HEK293T (cell line): ENCODE results near the gene IGF1.

Experiments used
- CTCF ChIA-PET: fragments of 350-600 bp; formaldehyde crosslinking; extraction: SDS; loops from one replicate; lab custom pipeline; 2021; ENCODE audit warnings: antibody characterized with exemption, inconsistent platforms; lab: Yijun Ruan, JAX
- POLR2A ChIA-PET: fragments of 350-600 bp; formaldehyde crosslinking; extraction: SDS; loops from one replicate; lab custom pipeline; 2020; ENCODE audit warnings: antibody characterized with exemption, inconsistent platforms; lab: Yijun Ruan, JAX
- DNase-seq: peaks from one replicate; pipeline ENCODE4 v3.0.0; 2012; ENCODE audit warnings: mixed read lengths; ENCODE audit errors: extremely low spot score
- ARNT ChIP-seq: fragments of 450-650 bp; IDR thresholded peaks from 2 replicates; pipeline ENCODE4 v1.6.1; 2017; ENCODE audit warnings: mild to moderate bottlenecking
- BHLHE40 ChIP-seq: fragments of 450-650 bp; IDR thresholded peaks from 2 replicates; pipeline ENCODE4 v1.6.1; 2016; ENCODE audit warnings: mild to moderate bottlenecking, moderate library complexity, borderline replicate concordance
- CTBP1 ChIP-seq: fragments of 450-650 bp; IDR thresholded peaks from 2 replicates; pipeline ENCODE4 v1.6.1; 2016; ENCODE audit warnings: borderline replicate concordance
- ELF4 ChIP-seq: fragments of 450-650 bp; IDR thresholded peaks from 2 replicates; pipeline ENCODE4 v1.6.1; 2017; ENCODE audit warnings: antibody characterized with exemption
- FOXA1 ChIP-seq: fragments of 450-650 bp; IDR thresholded peaks from 2 replicates; pipeline ENCODE4 v1.6.1; 2016; ENCODE audit warnings: mild to moderate bottlenecking
- FOXK2 ChIP-seq: fragments of 450-650 bp; IDR thresholded peaks from 2 replicates; pipeline ENCODE4 v1.6.1; 2016; ENCODE audit warnings: mild to moderate bottlenecking
- FOXM1 ChIP-seq: fragments of 450-650 bp; IDR thresholded peaks from 2 replicates; pipeline ENCODE4 v1.6.1; 2017; ENCODE audit warnings: mild to moderate bottlenecking, borderline replicate concordance
- HDGF ChIP-seq: fragments of 450-650 bp; IDR thresholded peaks from 2 replicates; pipeline ENCODE4 v1.6.1; 2017; ENCODE audit warnings: antibody characterized with exemption, borderline replicate concordance
- L3MBTL2 ChIP-seq: fragments of 450-650 bp; conservative IDR thresholded peaks from 2 replicates; pipeline ENCODE4 v1.6.1; 2016; ENCODE audit warnings: mild to moderate bottlenecking
- LEF1 ChIP-seq: fragments of 450-650 bp; IDR thresholded peaks from 2 replicates; pipeline ENCODE4 v1.6.1; 2017; ENCODE audit warnings: mild to moderate bottlenecking, borderline replicate concordance
- NFRKB ChIP-seq: fragments of 450-650 bp; IDR thresholded peaks from 2 replicates; pipeline ENCODE4 v1.6.1; 2016; ENCODE audit warnings: mild to moderate bottlenecking, moderate library complexity
- PKNOX1 ChIP-seq: fragments of 450-650 bp; IDR thresholded peaks from 2 replicates; pipeline ENCODE4 v1.6.1; 2016
- SP1 ChIP-seq: fragments of 450-650 bp; IDR thresholded peaks from 2 replicates; pipeline ENCODE4 v1.6.1; 2017
- SUZ12 ChIP-seq: fragments of 450-650 bp; IDR thresholded peaks from 2 replicates; pipeline ENCODE4 v1.6.1; 2016; ENCODE audit warnings: mild to moderate bottlenecking
- TARDBP ChIP-seq: fragments of 450-650 bp; IDR thresholded peaks from 2 replicates; pipeline ENCODE4 v1.6.1; 2016
- ZNF384 ChIP-seq: fragments of 450-650 bp; IDR thresholded peaks from 2 replicates; pipeline ENCODE4 v1.6.1; 2016

IGF1 gene

GRCh38 chr12:102518871-102519270 lies 38.5 kb upstream of the IGF1 start:
- POLR2A ChIA-PET: no interaction called here
- no peak for DNase-seq
- CTCF ChIA-PET: interaction anchor here (0.6 kb wide), 1 partner anchor 1567 kb away, joined by 3 read pairs; no protein-coding TSS in a partner anchor
- no peak for TF ChIP-seq CTBP1
- TF ChIP-seq BHLHE40: no peak

GRCh38 chr12:102514696-102515095 lies 34.3 kb upstream of the IGF1 start:
- CTCF ChIA-PET: no interaction called here
- TF ChIP-seq LEF1 (no peak), ELF4 (no peak), ZNF384 (no peak), TARDBP (no peak), PKNOX1 (no peak), HDGF (no peak), SP1 (no peak), FOXM1 (no peak), NFRKB (no peak), FOXA1 (no peak), CTBP1 (no peak), SUZ12 (no peak), BHLHE40 (no peak), L3MBTL2 (no peak), ARNT (no peak), FOXK2 (no peak)
- POLR2A ChIA-PET: no interaction called here
- no peak for DNase-seq

- DNase-seq: no peak
- POLR2A ChIA-PET: no interaction called here
- TF ChIP-seq TARDBP (no peak), FOXA1 (no peak), LEF1 (no peak), SUZ12 (no peak), ZNF384 (no peak), NFRKB (no peak), HDGF (no peak), ELF4 (no peak), BHLHE40 (no peak), PKNOX1 (no peak), SP1 (no peak), ARNT (no peak), FOXM1 (no peak)
- CTCF ChIA-PET: no interaction called here
Observed at GRCh38 chr12:102513739-102514138, 33.4 kb upstream of the IGF1 start.

GRCh38 chr12:102513272-102513671 lies 32.9 kb upstream of the IGF1 start:
- TF ChIP-seq SP1: no peak
- no peak for TF ChIP-seq BHLHE40
- TF ChIP-seq ARNT: no peak
- TF ChIP-seq TARDBP: no peak
- TF ChIP-seq FOXM1: no peak
- no peak for TF ChIP-seq ELF4
- no peak for TF ChIP-seq LEF1
- TF ChIP-seq L3MBTL2: no peak
- ChIA-PET CTCF (no interaction called here), POLR2A (no interaction called here)
- no peak for DNase-seq

GRCh38 chr12:102512523-102512922 lies 32.2 kb upstream of the IGF1 start:
- ChIA-PET CTCF (no interaction called here), POLR2A (no interaction called here)
- TF ChIP-seq LEF1: no peak
- no peak for TF ChIP-seq ARNT
- TF ChIP-seq PKNOX1: no peak
- no peak for TF ChIP-seq BHLHE40
- TF ChIP-seq ZNF384: no peak
- no peak for TF ChIP-seq L3MBTL2
- TF ChIP-seq FOXK2: no peak
- no peak for TF ChIP-seq SP1
- TF ChIP-seq SUZ12: no peak
- no peak for DNase-seq

- no peak for DNase-seq
- TF ChIP-seq FOXK2: no peak
- no peak for TF ChIP-seq LEF1
- TF ChIP-seq ZNF384: no peak
- TF ChIP-seq FOXM1: no peak
- no peak for TF ChIP-seq TARDBP
- TF ChIP-seq ARNT: no peak
- TF ChIP-seq FOXA1: no peak
- TF ChIP-seq BHLHE40: no peak
- TF ChIP-seq SP1: no peak
- no peak for TF ChIP-seq PKNOX1
- TF ChIP-seq ELF4: no peak
- no peak for TF ChIP-seq SUZ12
- no peak for TF ChIP-seq HDGF
- no peak for TF ChIP-seq NFRKB
- TF ChIP-seq CTBP1: no peak
- TF ChIP-seq L3MBTL2: no peak
- ChIA-PET POLR2A (no interaction called here), CTCF (no interaction called here)
Observed at GRCh38 chr12:102511575-102511974, 31.2 kb upstream of the IGF1 start.
